ES-I3 (cell line): Measurements from ENCODE around the gene WDR72.
A peak's percentile ranks its signal among the peaks of the same experiment; 100 is the strongest.
"Not testable (repeated sequence)": the region's sequence is repeated elsewhere in the genome, so short reads cannot be mapped to it uniquely, and the experiment has no call there.

Source experiments
- H3K36me3 ChIP-seq: 2 replicates; pipeline ENCODE4 v1.6.1; 2013; ENCODE audit warnings: mild to moderate bottlenecking, low read length, control low read depth, moderate library complexity; ENCODE audit not compliant: insufficient read depth
- H3K4me1 ChIP-seq: 2 replicates; pipeline ENCODE4 v1.6.1; 2013; ENCODE audit warnings: mild to moderate bottlenecking, control low read depth, low read length; ENCODE audit not compliant: insufficient read depth
- H3K9ac ChIP-seq: 2 replicates; pipeline ENCODE4 v1.6.1; 2013; ENCODE audit warnings: low read depth, mild to moderate bottlenecking, low read length, moderate library complexity
- H3K9me3 ChIP-seq: 2 replicates; pipeline ENCODE4 v1.6.1; 2013; ENCODE audit warnings: mild to moderate bottlenecking, low read length, moderate library complexity; ENCODE audit not compliant: control insufficient read depth, insufficient read depth

The WDR72 gene

GRCh38 chr15:53555226-53555625 lies 204.2 kb downstream of the WDR72 start:
- H3K9me3 ChIP-seq, result no peaks in the 10 kb centered on the region
- no peaks in the 10 kb centered on the region for H3K36me3 ChIP-seq
- H3K9ac ChIP-seq, result no peak overlapping the region
- H3K4me1 ChIP-seq, result peaks cover 14% of the 10 kb centered on the region

- Histone ChIP-seq H3K36me3 (no peaks in the 10 kb centered on the region), H3K9me3 (no peaks in the 10 kb centered on the region), H3K9ac (no peak overlapping the region), H3K4me1 (no peaks in the 10 kb centered on the region)
Observed at GRCh38 chr15:53549697-53550305, 209.7 kb downstream of the WDR72 start.

DNA sequence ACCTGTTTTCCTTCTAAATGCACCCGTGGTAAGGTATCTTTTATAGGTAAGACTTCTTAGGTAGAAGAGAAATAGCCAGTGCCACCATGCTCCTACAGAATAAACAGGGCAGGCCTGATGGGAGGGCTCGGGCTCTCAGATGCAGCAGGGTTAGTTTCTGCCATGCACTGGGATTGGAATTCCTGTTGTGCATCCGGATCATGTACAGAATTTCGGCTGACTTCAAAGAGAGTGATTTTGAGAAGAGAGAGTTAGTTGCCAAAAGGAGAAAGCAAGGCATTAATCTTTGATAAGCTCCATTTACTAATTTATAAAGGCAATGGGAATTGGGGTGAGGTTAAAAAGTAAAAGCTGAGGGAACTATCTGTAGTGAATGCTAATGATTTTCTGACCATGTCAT lies 211.2 kb downstream of the WDR72 start:
- no peaks in the 10 kb centered on the region for H3K9me3 ChIP-seq
- no peaks in the 10 kb centered on the region for H3K36me3 ChIP-seq
- no peak overlapping the region for H3K9ac ChIP-seq
- H3K4me1 ChIP-seq, result no peaks in the 10 kb centered on the region

GRCh38 chr15:53540626-53541300 lies 218.7 kb downstream of the WDR72 start:
- H3K9me3 ChIP-seq, H3K36me3 ChIP-seq, H3K4me1 ChIP-seq: not testable (repeated sequence)
- peak overlapping the region; percentile 100 for H3K9ac ChIP-seq

DNA sequence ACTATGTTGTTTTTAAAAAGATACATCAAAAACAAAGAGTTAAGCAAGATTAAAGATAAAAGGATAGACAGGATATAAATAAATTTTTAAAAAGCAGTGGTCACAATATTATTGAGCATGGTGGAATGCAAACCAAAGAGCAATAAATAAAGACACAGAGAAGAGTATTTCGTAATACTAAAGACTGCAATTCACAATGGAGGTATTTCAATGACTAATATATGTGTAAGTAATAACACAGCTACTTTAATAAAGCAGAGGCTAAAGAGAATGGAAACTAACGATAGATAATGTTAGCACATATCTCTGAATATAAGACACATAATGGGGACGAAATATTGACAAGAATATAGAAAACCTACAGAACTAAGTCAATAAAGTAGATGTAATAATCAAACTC lies 219.6 kb downstream of the WDR72 start:
- no peaks in the 10 kb centered on the region for H3K36me3 ChIP-seq
- no peaks in the 10 kb centered on the region for H3K4me1 ChIP-seq
- H3K9me3 ChIP-seq, result no peaks in the 10 kb centered on the region
- peak overlapping the region; percentile 100 for H3K9ac ChIP-seq

DNA sequence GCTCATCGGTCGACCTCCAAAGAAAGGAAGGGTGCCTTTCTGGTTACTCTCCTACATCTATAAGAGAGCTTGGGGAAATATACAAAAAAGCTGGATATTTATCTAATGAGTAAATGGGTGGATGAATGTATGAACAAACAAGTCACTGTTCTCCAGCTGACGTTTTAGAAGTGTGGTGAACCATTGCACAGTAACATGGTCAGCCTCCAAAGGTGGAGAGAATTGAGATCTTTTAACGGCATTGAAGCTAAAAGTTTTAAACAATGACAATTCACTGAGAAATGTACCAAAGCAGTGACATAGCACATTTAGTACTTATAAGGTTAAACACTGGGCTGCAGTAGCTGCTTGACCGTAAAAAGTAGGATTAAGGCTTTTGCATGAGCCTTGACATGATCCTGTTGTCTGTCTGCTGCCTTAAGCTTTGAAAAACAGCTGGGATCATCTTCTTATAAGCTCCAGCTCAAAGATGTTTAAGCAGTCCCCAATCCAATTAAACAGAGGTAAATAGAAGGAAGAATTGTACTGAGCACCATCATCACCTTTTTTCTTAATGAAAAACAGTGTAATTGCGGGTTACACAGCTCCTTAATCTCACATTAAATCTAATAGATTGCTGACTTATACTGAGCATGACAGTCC lies 222.9 kb downstream of the WDR72 start:
- Histone ChIP-seq H3K9ac (no peak overlapping the region), H3K9me3 (no peaks in the 10 kb centered on the region), H3K4me1 (no peaks in the 10 kb centered on the region), H3K36me3 (no peaks in the 10 kb centered on the region)

GRCh38 chr15:53535886-53536285 lies 223.6 kb downstream of the WDR72 start:
- no peaks in the 10 kb centered on the region for H3K4me1 ChIP-seq
- no peaks in the 10 kb centered on the region for H3K9me3 ChIP-seq
- no peaks in the 10 kb centered on the region for H3K36me3 ChIP-seq
- H3K9ac ChIP-seq, result no peak overlapping the region

GRCh38 chr15:53534105-53534839 lies 225.2 kb downstream of the WDR72 start:
- no peaks in the 10 kb centered on the region for H3K36me3 ChIP-seq
- H3K9me3 ChIP-seq, result no peaks in the 10 kb centered on the region
- no peak overlapping the region for H3K9ac ChIP-seq
- no peaks in the 10 kb centered on the region for H3K4me1 ChIP-seq

DNA sequence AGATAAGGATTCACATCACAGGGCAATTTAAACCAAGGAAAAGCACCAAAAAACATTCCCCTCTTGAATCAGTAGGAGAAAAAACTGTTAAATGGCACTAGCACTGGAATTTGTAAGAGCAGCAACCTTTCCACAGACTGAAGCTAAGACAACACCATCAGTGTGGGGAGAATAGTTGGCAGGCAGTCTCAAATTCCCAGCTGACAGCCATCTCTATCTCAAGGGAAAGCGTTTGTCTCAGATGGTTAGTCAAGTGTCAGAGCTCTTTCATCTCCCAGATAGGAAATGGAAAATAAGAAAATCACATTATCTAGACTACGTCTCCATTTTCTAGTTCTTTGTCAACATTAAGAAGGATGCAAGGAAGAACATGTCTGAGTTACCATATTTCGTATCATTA lies 228.7 kb downstream of the WDR72 start:
- Histone ChIP-seq H3K4me1 (no peaks in the 10 kb centered on the region), H3K9me3 (no peaks in the 10 kb centered on the region), H3K36me3 (peaks cover 3% of the 10 kb centered on the region; the same call in 1 of the 2 replicates), H3K9ac (no peak overlapping the region)

DNA sequence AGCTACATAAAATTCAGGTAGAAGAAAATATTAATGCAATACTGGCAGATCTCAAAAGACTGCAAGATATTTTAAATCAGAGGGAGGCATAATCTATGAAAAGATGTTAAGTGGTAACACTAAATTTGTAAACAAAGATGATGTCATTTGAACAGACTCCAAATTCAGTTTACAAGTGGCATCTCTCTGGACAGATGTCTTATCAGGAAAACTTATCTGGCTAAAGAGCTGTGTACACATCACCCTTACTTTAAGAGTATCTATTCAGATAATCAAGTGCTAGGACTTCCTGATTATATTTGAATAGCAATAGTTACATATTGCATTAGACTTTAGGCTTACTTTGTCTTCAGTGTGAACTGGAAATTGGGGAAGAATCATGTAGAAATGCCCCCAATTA lies 231.5 kb downstream of the WDR72 start:
- Histone ChIP-seq H3K9ac (no peak overlapping the region), H3K9me3 (no peaks in the 10 kb centered on the region), H3K4me1 (no peaks in the 10 kb centered on the region), H3K36me3 (peaks cover 3% of the 10 kb centered on the region; the same call in 1 of the 2 replicates)

DNA sequence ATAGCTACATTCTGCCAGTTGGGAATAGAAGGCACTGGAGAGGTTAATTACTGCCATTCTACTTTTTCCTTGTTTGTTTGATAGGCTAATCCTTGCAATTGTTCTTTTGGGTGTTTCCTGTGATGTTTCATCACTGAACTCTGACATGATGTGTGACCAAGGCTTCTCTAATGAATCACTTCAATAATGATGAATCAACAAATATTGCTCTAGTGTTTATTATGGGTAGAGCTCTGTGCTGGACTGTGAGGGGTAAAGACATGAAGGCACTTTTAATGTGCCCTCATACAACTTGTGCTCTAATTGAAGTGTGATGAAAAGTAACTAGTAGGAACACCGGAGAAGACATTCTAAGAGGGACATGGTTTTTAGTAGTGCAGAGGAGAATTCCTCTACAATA lies 233.6 kb downstream of the WDR72 start:
- Histone ChIP-seq H3K36me3 (peaks cover 3% of the 10 kb centered on the region; the same call in 1 of the 2 replicates), H3K4me1 (no peaks in the 10 kb centered on the region)

DNA sequence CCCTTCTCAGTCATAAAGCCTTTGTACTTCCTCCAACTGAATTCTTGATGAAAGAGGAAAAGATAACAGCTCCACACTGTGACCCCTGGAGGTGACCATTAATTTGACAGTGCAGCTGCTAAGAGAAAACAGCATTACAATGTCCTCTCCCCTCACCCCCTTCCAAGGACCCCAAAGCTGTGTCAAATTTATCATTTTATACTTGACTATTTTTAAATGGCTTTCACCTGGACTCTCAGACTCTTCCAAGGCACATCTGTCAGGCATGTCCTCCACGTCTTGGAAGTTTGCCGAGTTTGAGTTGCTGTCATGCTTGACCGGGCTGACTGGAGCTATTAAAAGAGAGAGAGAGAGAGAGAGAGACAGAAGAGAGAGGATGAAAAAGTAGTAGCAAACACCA lies 236.5 kb downstream of the WDR72 start:
- H3K36me3 ChIP-seq, result peaks cover 3% of the 10 kb centered on the region; the same call in 1 of the 2 replicates
- H3K9me3 ChIP-seq, result no peaks in the 10 kb centered on the region
- H3K9ac ChIP-seq, result no peak overlapping the region
- no peaks in the 10 kb centered on the region for H3K4me1 ChIP-seq

More for the DNA sequence above, 233.6 kb downstream of the WDR72 start:
- H3K9ac ChIP-seq, result no peak overlapping the region
- H3K9me3 ChIP-seq, result no peaks in the 10 kb centered on the region

DNA sequence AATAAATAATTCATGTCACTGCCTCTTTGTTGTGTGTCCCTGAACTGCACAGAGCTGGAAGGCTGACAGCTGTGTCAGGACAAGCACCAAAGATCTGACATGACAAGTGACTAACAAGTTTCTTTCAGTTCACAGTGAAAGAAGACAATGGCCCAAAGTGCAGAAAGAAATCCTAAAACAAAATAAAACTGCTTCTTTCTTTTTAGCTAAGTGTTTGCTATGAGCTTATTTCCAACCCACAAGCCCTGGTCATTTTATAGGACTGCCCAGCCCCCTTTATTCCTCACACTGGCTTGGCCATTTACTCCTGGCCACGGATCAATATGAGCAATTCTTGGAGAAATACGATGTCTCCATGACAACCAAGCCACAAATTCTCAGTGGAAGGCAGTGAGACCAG lies 238.5 kb downstream of the WDR72 start:
- Histone ChIP-seq H3K9me3 (no peaks in the 10 kb centered on the region), H3K4me1 (no peaks in the 10 kb centered on the region), H3K36me3 (peaks cover 3% of the 10 kb centered on the region; the same call in 1 of the 2 replicates), H3K9ac (no peak overlapping the region)

DNA sequence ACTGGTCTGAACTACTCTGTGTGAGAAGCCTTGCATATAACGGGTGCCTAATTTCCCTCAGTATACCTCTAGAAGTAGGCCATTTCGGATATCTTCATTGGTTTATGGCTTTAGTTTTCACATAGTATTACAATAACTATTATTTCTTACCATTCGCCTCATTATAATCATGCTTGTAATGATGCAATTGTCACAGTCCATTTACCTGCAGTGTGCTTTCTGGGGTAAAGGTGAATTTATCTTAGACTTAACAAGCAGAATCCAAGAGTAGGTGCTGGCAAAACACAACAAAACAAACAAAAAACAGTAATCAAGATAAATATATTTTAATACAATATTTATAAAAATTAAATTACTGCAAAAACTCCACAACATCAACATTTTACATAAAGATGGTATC lies 246.0 kb downstream of the WDR72 start:
- Histone ChIP-seq H3K9ac (no peak overlapping the region), H3K4me1 (no peaks in the 10 kb centered on the region), H3K9me3 (no peaks in the 10 kb centered on the region), H3K36me3 (no peaks in the 10 kb centered on the region)
